Astrocyte (in vitro differentiated cells and primary cell): ENCODE measurements around the gene RALGAPA1.

ENCODE experiments used
- CTCF ChIP-seq: IDR thresholded peaks from 2 replicates; pipeline ENCODE4 v1.5.1; 2011; ENCODE audit warnings: low read depth, mild to moderate bottlenecking, inconsistent platforms, low read length, moderate library complexity; ENCODE audit not compliant: insufficient read depth
- EZH2 ChIP-seq: IDR thresholded peaks from 2 replicates; pipeline ENCODE4 v1.6.1; 2012; ENCODE audit warnings: mild to moderate bottlenecking, low read length, inconsistent platforms; ENCODE audit not compliant: insufficient read depth

GRCh38 chr14:35512765-35513164 is 296.3 kb downstream of the RALGAPA1 start:
- TF ChIP-seq CTCF (no peak), EZH2 (no peak)
